Astrocyte (in vitro differentiated cells and primary cell): ENCODE data around the gene ZNF687. TPM values are rescaled to one million over a fixed set of nuclear protein-coding genes. Genes with fewer than 3 reads are reported as not detected.

Source experiments
- DNase-seq: peaks from one replicate; pipeline ENCODE4 v3.0.0-alpha.2; 2010; ENCODE audit warnings: low read depth
- FAIRE-seq: peaks from 2 replicates; lab custom pipeline; 2011; peaks lifted over from hg19 to GRCh38; lab: Jason Lieb, UNC
- H2AFZ ChIP-seq: 2 replicates; pipeline ENCODE4 v1.6.0; 2012; ENCODE audit warnings: low read depth, low read length, inconsistent platforms
- H3K27ac ChIP-seq: 2 replicates; pipeline ENCODE4 v1.5.1; 2011; ENCODE audit warnings: low read depth, low read length, inconsistent platforms
- H3K27me3 ChIP-seq: 2 replicates; pipeline ENCODE4 v1.6.0; 2011; ENCODE audit warnings: low read length, inconsistent platforms; ENCODE audit not compliant: insufficient read depth
- H3K36me3 ChIP-seq: 2 replicates; pipeline ENCODE4 v1.5.1; 2011; ENCODE audit warnings: low read length, inconsistent platforms; ENCODE audit not compliant: insufficient read depth
- H3K4me1 ChIP-seq: 2 replicates; pipeline ENCODE4 v1.5.1; 2011; ENCODE audit warnings: low read length, inconsistent platforms; ENCODE audit not compliant: insufficient read depth
- H3K4me2 ChIP-seq: 2 replicates; pipeline ENCODE4 v1.6.0; 2012; ENCODE audit warnings: low read length, inconsistent platforms
- H3K4me3 ChIP-seq: 2 replicates; pipeline ENCODE4 v1.5.1; 2011; ENCODE audit warnings: low read depth, mild to moderate bottlenecking, low read length, inconsistent platforms; ENCODE audit not compliant: insufficient read depth
- H3K79me2 ChIP-seq: 2 replicates; pipeline ENCODE4 v1.6.0; 2012; ENCODE audit warnings: mild to moderate bottlenecking, low read length, inconsistent platforms; ENCODE audit not compliant: insufficient read depth
- H3K9ac ChIP-seq: 2 replicates; pipeline ENCODE4 v1.6.0; 2012; ENCODE audit warnings: mild to moderate bottlenecking, low read length, inconsistent platforms
- H3K9me3 ChIP-seq: 2 replicates; pipeline ENCODE4 v1.5.1; 2012; ENCODE audit warnings: low read depth, mild to moderate bottlenecking, low read length, inconsistent platforms; ENCODE audit not compliant: insufficient read depth
- H4K20me1 ChIP-seq: 2 replicates; pipeline ENCODE4 v1.6.0; 2012; ENCODE audit warnings: low read length, inconsistent platforms; ENCODE audit not compliant: insufficient read depth
- H3K27ac Mint-ChIP-seq: one replicate; pipeline ENCODE4 v1.8.0; 2021; ENCODE audit warnings: mild to moderate bottlenecking, mixed read lengths; ENCODE audit not compliant: unreplicated experiment
- H3K27me3 Mint-ChIP-seq: one replicate; pipeline ENCODE4 v1.8.0; 2021; ENCODE audit warnings: low read depth, mixed read lengths; ENCODE audit not compliant: unreplicated experiment
- H3K36me3 Mint-ChIP-seq: one replicate; pipeline ENCODE4 v1.8.0; 2021; ENCODE audit warnings: low read depth, mixed read lengths; ENCODE audit not compliant: unreplicated experiment
- H3K4me1 Mint-ChIP-seq: one replicate; pipeline ENCODE4 v1.8.0; 2021; ENCODE audit warnings: low read depth, mixed read lengths; ENCODE audit not compliant: unreplicated experiment
- H3K4me3 Mint-ChIP-seq: one replicate; pipeline ENCODE4 v1.8.0; 2021; ENCODE audit warnings: mild to moderate bottlenecking, moderate library complexity, mixed read lengths; ENCODE audit not compliant: unreplicated experiment
- H3K9me3 Mint-ChIP-seq: one replicate; pipeline ENCODE4 v1.8.0; 2021; ENCODE audit warnings: mild to moderate bottlenecking, mixed read lengths; ENCODE audit not compliant: unreplicated experiment
- EZH2 ChIP-seq: IDR thresholded peaks from 2 replicates; pipeline ENCODE4 v1.6.1; 2012; ENCODE audit warnings: mild to moderate bottlenecking, low read length, inconsistent platforms; ENCODE audit not compliant: insufficient read depth
- total RNA-seq: library from RNA; stranded (reverse); gene quantifications from 2 replicates; pipeline ENCODE4 v1.2.1, GENCODE V29; 2021
- TF ChIP-seq, protein P1 (sequence below): IDR thresholded peaks from 2 replicates; pipeline ENCODE4 v1.5.1; 2011; ENCODE audit warnings: low read depth, mild to moderate bottlenecking, inconsistent platforms, low read length, moderate library complexity; ENCODE audit not compliant: insufficient read depth

The ZNF687 gene
- total RNA-seq, 1 donor from 2014 or later, result 15.4 TPM

DNA sequence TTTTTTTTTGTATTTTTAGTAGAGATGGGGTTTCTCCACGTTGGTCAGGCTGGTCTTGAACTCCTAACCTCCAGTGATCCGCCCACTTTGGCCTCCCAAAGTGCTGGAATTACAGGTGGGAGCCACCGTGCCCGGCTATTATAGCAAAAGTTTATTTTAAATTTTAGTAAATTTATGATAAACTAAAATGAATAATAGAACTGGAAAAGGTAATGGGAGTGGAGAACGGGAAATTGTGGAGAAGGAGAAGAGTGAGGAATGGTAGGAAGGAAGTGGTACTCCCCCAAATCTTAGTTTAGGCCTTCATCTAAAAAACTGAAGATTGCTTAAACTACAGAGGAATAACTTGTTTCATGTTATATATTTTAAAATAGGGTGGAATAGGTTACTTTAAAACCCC is 52.7 kb downstream of the ZNF687 start:
- H3K4me1 Mint-ChIP-seq, result no peaks in the 10 kb centered on the region
- H2AFZ ChIP-seq, result no peak overlapping the region
- no peaks in the 10 kb centered on the region for H3K79me2 ChIP-seq
- H3K27me3 ChIP-seq, result no peaks in the 10 kb centered on the region
- no peak overlapping the region for H3K9ac ChIP-seq
- no peak overlapping the region for H3K27ac ChIP-seq
- no peak overlapping the region for H3K4me3 ChIP-seq
- no peaks in the 10 kb centered on the region for H3K9me3 ChIP-seq
- H3K36me3 Mint-ChIP-seq, result no peaks in the 10 kb centered on the region
- DNase-seq (no peak), FAIRE-seq (no peak)
- H3K9me3 Mint-ChIP-seq, result no peaks in the 10 kb centered on the region
- no peak overlapping the region for H3K4me3 Mint-ChIP-seq
- TF ChIP-seq, protein P1, sequence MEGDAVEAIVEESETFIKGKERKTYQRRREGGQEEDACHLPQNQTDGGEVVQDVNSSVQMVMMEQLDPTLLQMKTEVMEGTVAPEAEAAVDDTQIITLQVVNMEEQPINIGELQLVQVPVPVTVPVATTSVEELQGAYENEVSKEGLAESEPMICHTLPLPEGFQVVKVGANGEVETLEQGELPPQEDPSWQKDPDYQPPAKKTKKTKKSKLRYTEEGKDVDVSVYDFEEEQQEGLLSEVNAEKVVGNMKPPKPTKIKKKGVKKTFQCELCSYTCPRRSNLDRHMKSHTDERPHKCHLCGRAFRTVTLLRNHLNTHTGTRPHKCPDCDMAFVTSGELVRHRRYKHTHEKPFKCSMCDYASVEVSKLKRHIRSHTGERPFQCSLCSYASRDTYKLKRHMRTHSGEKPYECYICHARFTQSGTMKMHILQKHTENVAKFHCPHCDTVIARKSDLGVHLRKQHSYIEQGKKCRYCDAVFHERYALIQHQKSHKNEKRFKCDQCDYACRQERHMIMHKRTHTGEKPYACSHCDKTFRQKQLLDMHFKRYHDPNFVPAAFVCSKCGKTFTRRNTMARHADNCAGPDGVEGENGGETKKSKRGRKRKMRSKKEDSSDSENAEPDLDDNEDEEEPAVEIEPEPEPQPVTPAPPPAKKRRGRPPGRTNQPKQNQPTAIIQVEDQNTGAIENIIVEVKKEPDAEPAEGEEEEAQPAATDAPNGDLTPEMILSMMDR, result no peak
- no peak for TF ChIP-seq EZH2
- no peak overlapping the region for H3K27ac Mint-ChIP-seq
- no peak overlapping the region for H3K4me2 ChIP-seq
- no peaks in the 10 kb centered on the region for H3K4me1 ChIP-seq
- no peaks in the 10 kb centered on the region for H3K27me3 Mint-ChIP-seq
- H3K36me3 ChIP-seq, result no peaks in the 10 kb centered on the region
- H4K20me1 ChIP-seq, result no peaks in the 10 kb centered on the region

DNA sequence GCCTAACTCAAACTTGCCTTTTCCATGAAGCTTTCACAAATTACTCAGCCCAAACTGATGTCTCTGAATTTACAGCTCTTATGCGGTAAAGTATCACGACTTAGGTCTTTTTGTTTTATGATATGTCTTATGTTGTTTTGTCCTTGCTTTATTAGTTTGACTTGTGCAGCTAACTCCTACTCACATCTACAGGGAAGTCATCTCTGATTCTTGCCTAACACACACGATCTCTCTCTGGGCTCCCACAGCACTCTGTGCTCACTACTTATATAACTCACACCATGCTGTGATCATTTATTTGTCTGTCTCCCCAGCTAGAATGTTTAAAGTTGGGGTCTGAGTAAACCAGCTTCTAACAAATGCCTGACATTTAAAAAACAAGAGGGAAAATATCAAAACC is 54.5 kb downstream of the ZNF687 start:
- Mint-ChIP-seq H3K27ac (no peak overlapping the region), H3K27me3 (no peaks in the 10 kb centered on the region), H3K36me3 (no peaks in the 10 kb centered on the region), H3K4me1 (peaks cover 5% of the 10 kb centered on the region), H3K4me3 (no peak overlapping the region), H3K9me3 (no peaks in the 10 kb centered on the region)
- H4K20me1 ChIP-seq, result no peaks in the 10 kb centered on the region
- no peaks in the 10 kb centered on the region for H3K9me3 ChIP-seq
- no peaks in the 10 kb centered on the region for H3K79me2 ChIP-seq
- H3K9ac ChIP-seq, result no peak overlapping the region
- H3K4me1 ChIP-seq, result peaks cover 3% of the 10 kb centered on the region
- H3K36me3 ChIP-seq, result no peaks in the 10 kb centered on the region
- no peak overlapping the region for H3K4me2 ChIP-seq
- no peak overlapping the region for H3K4me3 ChIP-seq
- no peaks in the 10 kb centered on the region for H3K27me3 ChIP-seq
- DNase-seq (no peak), FAIRE-seq (no peak)
- H3K27ac ChIP-seq, result no peak overlapping the region
- TF ChIP-seq EZH2, result no peak
- TF ChIP-seq, protein P1, result no peak
- no peak overlapping the region for H2AFZ ChIP-seq

DNA sequence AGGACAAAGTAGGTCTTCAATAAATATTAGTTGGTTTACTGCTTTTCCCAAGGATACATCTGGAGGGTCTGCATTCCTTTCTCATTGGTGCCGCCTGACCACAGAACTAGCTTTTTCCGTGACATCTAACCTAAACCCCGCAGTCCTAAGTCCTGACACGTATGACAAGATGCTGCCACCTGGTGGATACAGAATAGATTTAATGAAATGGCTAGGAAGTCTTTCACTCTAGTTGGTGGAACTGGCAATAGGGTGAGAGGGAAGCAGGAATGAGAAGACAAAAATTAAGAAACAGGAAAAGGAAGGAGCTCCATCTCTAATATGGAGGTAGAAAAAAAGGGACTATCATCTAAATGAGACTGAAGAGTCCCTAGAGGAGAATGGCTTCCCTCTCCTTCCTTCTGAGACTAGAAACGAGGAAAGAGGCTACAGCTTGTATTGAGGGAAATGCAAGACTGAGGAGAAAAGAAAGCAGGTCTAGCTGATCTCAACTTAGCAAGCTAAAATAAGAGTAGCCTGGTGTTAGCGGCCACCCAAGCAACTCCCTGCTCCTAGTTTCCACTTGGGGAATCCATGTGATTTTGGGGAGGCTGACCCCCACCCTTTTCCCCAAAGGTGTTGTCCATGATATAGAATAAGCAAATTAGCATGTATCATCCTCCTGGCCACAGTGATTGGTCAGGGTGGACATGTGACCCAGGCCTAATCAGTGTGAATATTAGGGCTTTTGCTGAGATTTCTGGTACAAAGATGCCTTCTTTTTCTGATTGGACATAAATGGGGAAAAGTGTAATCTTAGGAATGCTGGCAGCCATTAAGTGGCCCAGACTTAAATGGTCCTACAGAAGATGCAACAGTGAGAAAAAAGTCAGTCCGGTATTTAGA is 59.0 kb downstream of the ZNF687 start:
- H3K27me3 ChIP-seq, result no peaks in the 10 kb centered on the region
- H4K20me1 ChIP-seq, result no peaks in the 10 kb centered on the region
- no peaks in the 10 kb centered on the region for H3K9me3 ChIP-seq
- Mint-ChIP-seq H3K27me3 (no peaks in the 10 kb centered on the region), H3K27ac (peak overlapping the region; percentile 70), H3K36me3 (peaks cover 17% of the 10 kb centered on the region), H3K9me3 (no peaks in the 10 kb centered on the region), H3K4me3 (peak overlapping the region; percentile 37), H3K4me1 (peaks cover 21% of the 10 kb centered on the region)
- no peak overlapping the region for H2AFZ ChIP-seq
- DNase-seq (peak; percentile 75), FAIRE-seq (peak; percentile 32)
- H3K79me2 ChIP-seq, result peaks cover 12% of the 10 kb centered on the region
- peaks cover 8% of the 10 kb centered on the region for H3K36me3 ChIP-seq
- peak overlapping the region; percentile 35 for H3K9ac ChIP-seq
- TF ChIP-seq, protein P1, result peak; percentile 70
- no peak for TF ChIP-seq EZH2
- peak overlapping the region; percentile 17 for H3K27ac ChIP-seq
- no peak overlapping the region for H3K4me3 ChIP-seq
- H3K4me1 ChIP-seq, result peaks cover 5% of the 10 kb centered on the region
- H3K4me2 ChIP-seq, result peak overlapping the region; percentile 57
